Activated T-helper 2 cell treated with anti-CD3 and anti-CD28 coated beads, Interferon-gamma antibody, Interleukin-2, Interleukin-4, amounts not matched to agents 10 μg/mL and 5 μg/mL and 100 μg/mL, durations not matched to agents 14 hours and 24 hours and 36 hours (primary cell): Measurements from ENCODE around the gene RNF223. TPM values are rescaled to one million over a fixed set of nuclear protein-coding genes. Genes with fewer than 3 reads are reported as not detected.
A peak's percentile ranks its signal among the peaks of the same experiment; 100 is the strongest.
"Not testable (repeated sequence)": the region's sequence is repeated elsewhere in the genome, so short reads cannot be mapped to it uniquely, and the experiment has no call there.

ENCODE experiments used
- DNase-seq: peaks from one replicate; pipeline ENCODE4 v3.0.0; 2021; ENCODE audit warnings: low spot score
- H3K27ac Mint-ChIP-seq: one replicate; pipeline ENCODE4 v1.8.0; 2021; ENCODE audit warnings: mixed read lengths
- H3K27me3 Mint-ChIP-seq: one replicate; pipeline ENCODE4 v1.8.0; 2021; ENCODE audit warnings: low read depth, mixed read lengths
- H3K36me3 Mint-ChIP-seq: one replicate; pipeline ENCODE4 v1.8.0; 2021; ENCODE audit warnings: low read depth, mixed read lengths
- H3K4me1 Mint-ChIP-seq: one replicate; pipeline ENCODE4 v1.8.0; 2021; ENCODE audit warnings: low read depth, mixed read lengths
- H3K4me3 Mint-ChIP-seq: one replicate; pipeline ENCODE4 v1.8.0; 2021; ENCODE audit warnings: low read depth, mild to moderate bottlenecking, moderate library complexity, mixed read lengths
- H3K9me3 Mint-ChIP-seq: one replicate; pipeline ENCODE4 v1.8.0; 2021; ENCODE audit warnings: mixed read lengths
- intact Hi-C: fragments of 100-400 bp; cut with micrococcal nuclease; formaldehyde crosslinking; loops from one replicate; pipeline ENCODE4 v1.15.1; 2023
- total RNA-seq: library from RNA; stranded (reverse); gene quantifications from 2 replicates; pipeline ENCODE4 v1.2.3, GENCODE V29; 2022

RNF223 gene
- total RNA-seq, 1 donor from 2014 or later = not detected

DNA sequence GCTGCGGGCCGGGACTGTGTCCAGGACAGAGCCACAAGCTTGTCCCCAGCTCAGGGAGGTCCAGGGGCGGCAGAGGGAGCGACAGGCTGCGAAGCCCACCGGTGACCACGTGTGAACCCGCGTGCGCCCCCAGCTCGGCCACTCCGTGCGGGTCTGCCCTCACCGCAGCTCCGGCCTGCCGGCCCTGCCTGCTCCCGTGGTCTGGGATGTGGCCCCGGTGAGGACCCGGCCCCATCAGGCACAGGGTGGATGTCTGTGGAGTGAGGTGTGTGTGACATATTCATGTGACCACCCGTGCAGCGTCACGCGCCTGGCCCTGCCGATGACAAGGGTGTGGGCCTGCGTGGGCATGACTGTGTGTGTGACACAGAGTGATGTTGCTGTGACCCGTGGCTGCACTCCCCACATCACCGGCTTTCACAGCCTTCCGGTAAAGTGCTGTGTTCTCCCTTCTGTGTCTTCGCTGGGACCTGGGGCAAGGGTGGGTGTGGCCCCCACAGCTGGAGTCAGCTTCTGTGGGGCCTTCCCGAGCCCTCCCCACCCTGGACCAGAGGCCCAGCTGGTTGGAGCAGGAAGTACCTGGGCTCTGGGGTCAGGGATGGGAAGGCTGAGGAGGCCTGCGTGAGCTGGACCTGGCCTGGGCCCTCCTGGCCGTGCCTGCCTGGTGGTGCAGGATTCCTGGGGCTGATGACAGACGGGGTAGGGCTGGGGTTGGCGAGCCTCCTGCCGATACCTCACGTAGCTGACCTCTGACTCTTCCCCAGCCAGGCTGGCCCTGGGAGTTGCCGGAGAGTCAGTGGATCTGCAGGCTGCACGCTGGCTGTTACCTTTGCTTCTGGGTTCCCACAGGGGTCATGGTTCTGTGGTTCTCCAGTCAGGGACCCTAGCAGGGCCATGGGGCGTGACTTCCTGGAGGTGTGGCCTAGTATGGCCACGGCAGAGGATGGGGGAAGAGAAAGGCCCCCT is 4.1 kb downstream of the RNF223 start:
- Mint-ChIP-seq H3K36me3 (no peaks in the 10 kb centered on the region), H3K27ac (no peak overlapping the region), H3K4me3 (peak overlapping the region; percentile 42), H3K27me3 (peaks cover 5% of the 10 kb centered on the region), H3K4me1 (peaks cover 7% of the 10 kb centered on the region), H3K9me3 (no peaks in the 10 kb centered on the region)
- intact Hi-C loops = loop anchor here (10.0 kb wide), 1 partner anchor 45 kb away; the partner anchor contains the start of gene C1orf159
- DNase-seq = no peak

DNA sequence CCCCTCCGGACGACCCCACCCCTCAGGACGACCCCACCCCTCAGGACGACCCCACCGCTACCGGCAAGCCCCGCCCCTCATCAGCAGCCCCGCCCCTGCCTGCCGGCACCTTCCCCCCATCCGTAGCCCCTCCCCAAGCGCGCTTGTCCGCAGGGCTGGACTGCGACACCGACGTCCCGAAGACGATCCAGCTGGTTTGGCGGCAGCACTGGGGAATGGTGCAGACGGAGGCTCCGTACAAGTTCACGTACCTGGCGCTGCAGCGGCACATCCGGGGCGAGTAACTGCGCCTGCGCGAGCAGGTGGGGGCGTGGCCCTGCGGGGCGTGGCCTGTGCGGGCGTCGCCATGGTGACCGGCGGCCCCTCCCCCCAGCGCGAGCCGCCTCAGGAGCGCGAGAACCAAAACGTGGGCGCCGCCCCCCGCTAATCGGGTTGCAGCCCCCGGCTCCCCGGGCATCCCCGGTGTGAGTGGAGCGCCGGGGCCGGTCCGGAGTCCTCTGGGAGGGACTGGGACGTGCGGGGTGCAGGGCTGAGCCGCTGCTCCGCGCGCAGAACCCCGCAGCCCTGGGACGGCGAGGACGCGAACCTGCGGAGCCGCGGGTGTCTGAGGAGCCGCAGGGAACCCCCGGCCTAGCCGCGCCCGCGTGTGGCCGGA is 4.9 kb downstream of the RNF223 start:
- Mint-ChIP-seq H3K9me3 (no peaks in the 10 kb centered on the region), H3K4me1 (peaks cover 7% of the 10 kb centered on the region), H3K4me3 (peak overlapping the region; percentile 79), H3K27me3 (peaks cover 5% of the 10 kb centered on the region), H3K27ac (no peak overlapping the region), H3K36me3 (no peaks in the 10 kb centered on the region)
- DNase-seq = peak; percentile 84
- intact Hi-C loops = loop anchor here (10.0 kb wide), 1 partner anchor 46 kb away; the partner anchor contains the start of gene C1orf159

DNA sequence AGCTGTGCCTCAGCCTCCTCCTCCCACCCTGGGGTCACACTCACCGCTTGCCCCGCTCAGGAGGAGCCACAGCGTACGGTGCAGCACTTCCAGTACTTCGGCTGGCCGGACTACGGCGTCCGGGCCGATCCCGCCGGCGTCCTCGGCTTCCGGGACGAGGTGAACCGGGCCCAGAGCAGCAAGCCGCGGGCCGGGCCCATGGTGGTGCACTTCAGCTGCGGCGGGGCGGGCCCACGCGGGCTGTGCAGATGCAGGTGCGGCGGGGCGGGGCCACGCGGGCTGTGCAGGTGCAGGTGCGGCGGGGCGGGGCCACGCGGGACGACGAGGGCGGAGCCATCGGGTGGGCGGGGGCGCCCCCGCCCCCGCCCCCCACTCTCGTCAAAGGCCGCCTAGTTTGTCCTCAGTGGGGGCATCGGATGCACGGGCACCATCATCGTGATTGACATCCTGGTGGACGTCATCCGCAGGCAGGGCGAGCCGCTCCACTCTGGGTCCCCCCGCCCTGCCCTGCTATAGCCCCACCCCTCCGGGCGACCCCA is 5.5 kb downstream of the RNF223 start:
- intact Hi-C loops = loop anchor here (10.0 kb wide), 1 partner anchor 46 kb away; the partner anchor contains the start of gene C1orf159
- Mint-ChIP-seq H3K9me3 (no peaks in the 10 kb centered on the region), H3K36me3 (no peaks in the 10 kb centered on the region), H3K4me3 (peak overlapping the region; percentile 79), H3K27me3 (peaks cover 5% of the 10 kb centered on the region), H3K4me1 (peaks cover 7% of the 10 kb centered on the region), H3K27ac (no peak overlapping the region)
- no peak for DNase-seq

DNA sequence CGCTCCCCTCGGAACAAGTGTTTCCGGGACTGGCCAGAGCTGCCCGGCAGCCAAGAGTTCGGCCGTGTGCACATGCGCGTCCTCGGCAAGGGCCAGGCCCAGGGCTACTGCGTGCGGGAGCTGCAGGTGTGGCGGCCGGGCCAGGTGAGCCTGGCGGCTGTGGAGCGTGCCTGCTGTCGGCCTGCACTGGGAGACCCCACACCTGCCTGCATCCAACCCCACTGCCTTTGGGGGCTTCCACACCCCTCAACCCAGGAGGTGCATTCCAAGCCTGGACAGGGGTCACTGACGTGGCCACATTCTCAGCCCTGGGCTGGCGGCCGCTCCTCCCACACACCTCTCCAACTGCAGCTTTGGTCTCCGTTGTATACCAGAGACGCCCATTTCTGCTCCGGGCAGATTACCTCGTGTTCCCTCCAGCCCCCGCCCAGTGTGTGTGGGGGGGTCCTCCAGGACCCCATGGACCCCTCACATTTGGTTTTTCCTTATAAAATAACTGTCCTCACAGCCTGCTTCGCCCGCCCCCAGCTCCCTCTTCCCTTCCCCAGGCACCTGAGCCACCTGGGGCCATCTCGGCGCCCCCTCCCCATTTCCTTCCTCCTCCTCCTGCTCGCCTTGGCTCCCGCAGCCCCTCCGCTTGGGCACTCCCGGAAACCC is 6.1 kb downstream of the RNF223 start:
- Mint-ChIP-seq H3K4me3 (peak overlapping the region; percentile 42), H3K27ac (no peak overlapping the region), H3K27me3 (peaks cover 5% of the 10 kb centered on the region), H3K4me1 (peaks cover 7% of the 10 kb centered on the region), H3K36me3 (no peaks in the 10 kb centered on the region), H3K9me3 (no peaks in the 10 kb centered on the region)
- no peak for DNase-seq
- intact Hi-C loops = loop anchor here (10.0 kb wide), 1 partner anchor 47 kb away; the partner anchor contains the start of gene C1orf159

DNA sequence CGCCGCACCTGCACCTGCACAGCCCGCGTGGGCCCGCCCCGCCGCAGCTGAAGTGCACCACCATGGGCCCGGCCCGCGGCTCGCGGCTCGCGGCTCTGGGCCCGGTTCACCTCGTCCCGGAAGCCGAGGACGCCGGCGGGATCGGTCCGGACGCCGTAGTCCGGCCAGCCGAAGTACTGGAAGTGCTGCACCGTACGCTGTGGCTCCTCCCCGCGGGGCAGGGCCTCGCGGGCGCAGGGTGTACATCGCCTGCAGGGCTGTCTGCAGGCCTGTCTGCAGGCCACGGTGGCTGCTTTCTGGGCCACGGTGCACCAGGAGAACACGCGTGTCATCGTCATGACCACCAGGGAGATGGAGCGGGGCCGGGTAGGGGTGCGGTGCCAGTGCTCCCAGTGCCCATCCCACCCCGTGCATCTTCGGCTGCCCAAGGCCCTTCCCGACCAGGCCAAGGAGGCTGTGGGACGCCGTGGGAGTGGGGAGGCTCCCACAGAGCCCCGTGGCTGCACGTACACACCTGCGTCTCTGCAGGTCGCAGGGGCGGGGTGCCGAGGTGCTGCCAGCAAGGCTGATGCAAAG is 6.7 kb downstream of the RNF223 start:
- H3K4me1 Mint-ChIP-seq = peaks cover 8% of the 10 kb centered on the region
- no peak overlapping the region for H3K27ac Mint-ChIP-seq
- H3K36me3 Mint-ChIP-seq = no peaks in the 10 kb centered on the region
- H3K9me3 Mint-ChIP-seq = no peaks in the 10 kb centered on the region
- no peak for DNase-seq
- peaks cover 5% of the 10 kb centered on the region for H3K27me3 Mint-ChIP-seq
- H3K4me3 Mint-ChIP-seq = peak overlapping the region; percentile 30
- intact Hi-C loops = loop anchor here (10.0 kb wide), 1 partner anchor 47 kb away; the partner anchor contains the start of gene C1orf159

DNA sequence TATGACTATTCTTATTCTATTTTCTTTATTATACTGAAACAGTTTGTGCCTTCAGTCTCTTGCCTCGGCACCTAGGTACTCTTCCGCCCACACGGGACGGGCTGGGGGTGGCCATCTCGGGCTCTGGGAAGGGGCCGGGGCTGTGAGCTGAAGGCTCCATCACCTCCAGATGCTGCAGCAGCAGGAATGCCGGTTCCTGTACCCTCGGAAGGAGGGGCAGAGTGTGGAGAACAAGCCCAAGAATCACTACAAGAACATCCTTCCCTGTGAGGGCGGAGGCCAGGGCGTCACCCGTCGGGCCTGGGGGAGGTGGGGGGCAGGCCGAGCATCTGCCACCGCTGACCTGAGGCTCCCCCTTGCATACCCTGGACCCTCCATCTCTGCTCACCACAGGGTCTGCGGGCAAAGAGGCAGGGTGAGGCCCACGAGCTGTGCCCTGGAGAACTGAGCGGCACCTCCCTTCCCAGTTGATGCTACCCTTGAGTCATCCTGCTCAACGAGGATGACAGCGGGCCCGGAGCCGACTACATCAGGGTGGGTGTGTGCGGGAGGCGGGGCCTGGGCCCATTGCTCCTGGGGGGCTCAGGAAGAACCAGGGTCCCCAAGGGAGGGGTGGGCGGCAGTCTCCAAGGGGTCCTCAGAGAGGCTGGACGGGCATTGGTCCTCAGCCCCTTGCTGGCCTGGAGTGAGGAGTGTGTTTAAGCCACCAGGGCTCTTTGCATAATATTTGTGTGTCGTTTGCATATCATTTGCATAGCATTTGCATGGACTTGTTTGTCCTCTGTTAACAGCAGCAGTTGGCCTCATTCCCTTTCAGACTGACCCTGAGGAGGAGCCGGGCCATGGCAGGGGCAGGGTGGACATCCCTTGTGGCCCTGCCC is 7.5 kb downstream of the RNF223 start:
- Mint-ChIP-seq H3K9me3 (no peaks in the 10 kb centered on the region), H3K4me3 (no peak overlapping the region)
- no peak for DNase-seq

DNA sequence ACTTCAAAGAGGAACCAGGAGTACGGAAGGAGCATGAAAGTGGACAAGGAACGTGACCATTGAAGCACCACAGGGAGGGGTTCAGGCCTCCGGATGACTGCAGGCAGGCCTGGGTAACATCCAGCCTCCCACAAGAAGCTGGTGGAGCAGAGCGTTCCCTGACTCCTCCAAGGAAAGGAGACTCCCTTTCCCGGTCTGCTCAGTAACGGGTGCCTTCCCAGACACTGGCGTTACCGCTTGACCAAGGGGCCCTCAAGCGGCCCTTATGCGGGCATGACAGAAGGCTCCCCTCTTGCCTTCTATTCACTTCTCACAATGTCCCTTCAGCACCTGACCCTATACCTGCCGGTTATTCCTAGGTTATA is 8.2 kb downstream of the RNF223 start:
- Mint-ChIP-seq H3K4me1 (peaks cover 11% of the 10 kb centered on the region), H3K27me3 (peaks cover 10% of the 10 kb centered on the region)
- not testable (repeated sequence) for H3K27ac Mint-ChIP-seq, H3K4me3 Mint-ChIP-seq, H3K36me3 Mint-ChIP-seq, DNase-seq, H3K9me3 Mint-ChIP-seq
- intact Hi-C loops = loop anchor here (10.0 kb wide), 1 partner anchor 49 kb away; the partner anchor contains the start of gene C1orf159

More for the DNA sequence above, 7.5 kb downstream of the RNF223 start:
- no peak overlapping the region for H3K27ac Mint-ChIP-seq
- peaks cover 6% of the 10 kb centered on the region for H3K27me3 Mint-ChIP-seq
- intact Hi-C loops = loop anchor here (10.0 kb wide), 1 partner anchor 48 kb away; the partner anchor contains the start of gene C1orf159
- no peaks in the 10 kb centered on the region for H3K36me3 Mint-ChIP-seq
- H3K4me1 Mint-ChIP-seq = peaks cover 9% of the 10 kb centered on the region

DNA sequence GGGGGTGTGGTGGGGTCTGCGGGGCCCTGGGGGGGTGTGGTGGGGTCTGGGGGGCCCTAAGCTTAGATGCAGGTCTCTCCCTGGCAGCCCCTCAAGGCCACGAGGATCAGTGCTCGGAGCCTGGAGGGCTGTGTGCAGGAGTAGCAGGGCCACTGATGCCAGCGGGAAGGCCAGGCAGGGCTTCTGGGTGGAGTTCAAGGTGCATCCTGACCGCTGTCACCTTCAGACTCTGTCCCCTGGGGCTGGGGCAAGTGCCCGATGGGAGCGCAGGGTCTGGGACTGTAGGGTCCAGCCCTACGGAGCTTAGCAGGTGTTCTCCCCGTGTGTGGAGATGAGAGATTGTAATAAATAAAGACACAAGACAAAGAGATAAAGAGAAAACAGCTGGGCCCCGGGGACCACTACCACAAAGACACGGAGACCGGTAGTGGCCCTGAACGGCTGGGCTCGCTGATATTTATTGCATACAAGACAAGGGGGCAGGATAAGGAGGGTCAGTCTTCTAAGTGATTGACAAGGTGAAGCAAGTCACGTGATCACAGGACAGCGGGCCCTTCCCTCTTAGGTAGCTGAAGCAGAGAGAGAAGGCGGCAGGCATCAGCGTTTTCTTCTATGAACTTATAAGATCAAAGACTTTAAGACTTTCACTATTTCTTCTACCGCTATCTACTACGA is 8.7 kb downstream of the RNF223 start:
- Mint-ChIP-seq H3K27me3 (peaks cover 13% of the 10 kb centered on the region), H3K27ac (no peak overlapping the region), H3K4me1 (peaks cover 12% of the 10 kb centered on the region), H3K9me3 (no peaks in the 10 kb centered on the region), H3K36me3 (peaks cover 3% of the 10 kb centered on the region), H3K4me3 (no peak overlapping the region)
- intact Hi-C loops = loop anchor here (10.0 kb wide), 1 partner anchor 49 kb away; the partner anchor contains the start of gene C1orf159
- no peak for DNase-seq

DNA sequence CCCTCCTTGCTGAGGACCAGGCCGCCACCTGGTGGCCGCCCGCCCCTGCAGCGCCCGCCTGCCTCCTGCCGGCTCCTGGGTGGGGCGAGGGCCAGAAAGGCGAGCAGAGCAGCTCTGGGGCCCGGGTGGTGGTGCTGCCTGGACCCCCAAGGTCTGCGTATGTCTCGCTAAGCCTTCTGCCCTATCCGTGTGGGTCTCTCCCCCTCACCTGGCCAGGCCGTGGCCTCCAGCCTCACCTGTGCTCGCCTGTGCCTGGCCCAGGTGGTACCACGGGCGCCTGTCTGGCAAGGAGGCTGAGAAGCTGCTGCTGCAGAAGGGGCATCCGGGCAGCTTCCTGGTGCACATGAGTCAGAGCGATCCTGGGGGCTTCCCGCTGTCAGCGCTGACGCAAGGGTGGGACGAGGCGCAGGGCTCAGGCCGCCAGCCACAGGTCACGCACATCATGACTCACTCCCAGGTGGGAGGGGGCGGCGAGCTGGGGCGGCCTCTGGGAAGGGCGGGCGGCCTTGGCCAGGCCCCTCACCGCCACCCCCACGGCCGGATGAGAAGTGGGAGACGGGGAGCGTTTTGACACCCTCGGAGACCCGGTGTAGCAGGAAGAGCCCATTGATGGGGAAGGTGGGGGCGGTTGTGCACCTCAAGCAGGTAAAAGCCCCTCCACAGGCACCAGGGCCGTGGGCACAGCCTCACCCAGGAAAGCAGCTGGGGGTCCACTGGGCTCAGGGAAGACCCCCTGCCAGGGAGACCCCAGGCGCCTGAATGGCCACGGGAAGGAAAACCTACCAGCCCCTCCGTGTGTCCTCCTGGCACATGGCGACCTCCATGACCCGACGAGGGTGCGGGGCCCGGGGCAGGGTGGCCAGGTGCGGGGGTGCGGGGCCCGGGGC is 9.9 kb downstream of the RNF223 start:
- H3K27ac Mint-ChIP-seq = peak overlapping the region; percentile 68
- no peaks in the 10 kb centered on the region for H3K9me3 Mint-ChIP-seq
- peak overlapping the region; percentile 60 for H3K4me3 Mint-ChIP-seq
- peaks cover 3% of the 10 kb centered on the region for H3K36me3 Mint-ChIP-seq
- peak; percentile 64 for DNase-seq
- intact Hi-C loops = loop anchor here (1.0 to 10.0 kb wide), 4 partner anchors 31 to 79 kb away; partner anchors contain the start of genes AGRN and C1orf159
- peaks cover 16% of the 10 kb centered on the region for H3K27me3 Mint-ChIP-seq
- peaks cover 17% of the 10 kb centered on the region for H3K4me1 Mint-ChIP-seq

DNA sequence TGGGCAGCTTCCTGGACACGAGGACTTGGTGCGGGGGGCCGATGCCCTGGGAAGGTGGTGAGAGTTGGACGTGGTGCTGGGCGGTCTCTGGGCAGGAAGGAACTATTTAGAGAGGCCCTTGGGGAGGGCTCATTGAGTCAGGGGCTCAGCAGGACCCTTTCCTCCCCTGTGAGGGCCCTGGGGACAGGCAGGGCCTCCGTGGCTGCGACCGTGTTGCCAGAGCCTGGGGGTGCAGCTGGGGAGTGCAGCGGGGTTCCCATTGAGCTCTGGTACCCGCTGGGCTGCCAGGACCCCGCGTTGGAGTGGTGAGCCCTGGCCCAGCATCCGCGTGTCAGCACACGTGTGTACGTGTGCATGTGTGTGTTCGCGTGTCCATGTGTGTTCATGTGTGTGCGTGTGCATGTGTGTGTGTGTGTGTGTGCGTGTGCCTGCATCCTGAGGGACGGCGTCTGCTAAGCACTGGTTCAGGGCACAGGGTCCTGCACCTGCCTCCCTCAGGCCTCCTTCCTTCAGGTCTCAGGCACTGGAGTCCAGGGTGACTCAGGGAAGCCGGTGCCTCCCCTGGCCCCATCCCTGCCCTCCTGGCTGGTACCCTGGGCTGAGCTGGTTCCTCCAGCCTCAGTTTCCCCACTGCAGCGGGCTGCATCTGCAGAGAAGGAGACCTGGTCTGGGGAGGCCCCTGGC is 10.7 kb downstream of the RNF223 start:
- peaks cover 20% of the 10 kb centered on the region for H3K27me3 Mint-ChIP-seq
- no peak for DNase-seq
- peaks cover 17% of the 10 kb centered on the region for H3K4me1 Mint-ChIP-seq
- H3K27ac Mint-ChIP-seq = peak overlapping the region; percentile 42
- no peaks in the 10 kb centered on the region for H3K9me3 Mint-ChIP-seq
- H3K4me3 Mint-ChIP-seq = peak overlapping the region; percentile 71
- intact Hi-C loops = loop anchor here (2.0 to 10.0 kb wide), 3 partner anchors 41 to 79 kb away; partner anchors contain the start of genes AGRN and C1orf159
- H3K36me3 Mint-ChIP-seq = peaks cover 3% of the 10 kb centered on the region
